LoVo (cell line): ENCODE results near the gene SIRPB2.
A peak's percentile ranks its signal among the peaks of the same experiment; 100 is the strongest.

Experiments
- DNase-seq: peaks from one replicate; pipeline ENCODE4 v3.0.0-alpha.2; 2016; ENCODE audit warnings: low spot score

SIRPB2 gene

GRCh38 chr20:1440024-1440423 lies 51.2 kb downstream of the SIRPB2 start:
- no peak for DNase-seq

GRCh38 chr20:1438361-1438760 lies 52.9 kb downstream of the SIRPB2 start:
- DNase-seq = no peak

- peak; percentile 76 for DNase-seq
Measured at GRCh38 chr20:1437235-1437904, 53.9 kb downstream of the SIRPB2 start.

- no peak for DNase-seq
Measured at GRCh38 chr20:1436263-1436662, 55.0 kb downstream of the SIRPB2 start.

GRCh38 chr20:1435337-1435699 lies 55.9 kb downstream of the SIRPB2 start:
- DNase-seq = no peak

DNA sequence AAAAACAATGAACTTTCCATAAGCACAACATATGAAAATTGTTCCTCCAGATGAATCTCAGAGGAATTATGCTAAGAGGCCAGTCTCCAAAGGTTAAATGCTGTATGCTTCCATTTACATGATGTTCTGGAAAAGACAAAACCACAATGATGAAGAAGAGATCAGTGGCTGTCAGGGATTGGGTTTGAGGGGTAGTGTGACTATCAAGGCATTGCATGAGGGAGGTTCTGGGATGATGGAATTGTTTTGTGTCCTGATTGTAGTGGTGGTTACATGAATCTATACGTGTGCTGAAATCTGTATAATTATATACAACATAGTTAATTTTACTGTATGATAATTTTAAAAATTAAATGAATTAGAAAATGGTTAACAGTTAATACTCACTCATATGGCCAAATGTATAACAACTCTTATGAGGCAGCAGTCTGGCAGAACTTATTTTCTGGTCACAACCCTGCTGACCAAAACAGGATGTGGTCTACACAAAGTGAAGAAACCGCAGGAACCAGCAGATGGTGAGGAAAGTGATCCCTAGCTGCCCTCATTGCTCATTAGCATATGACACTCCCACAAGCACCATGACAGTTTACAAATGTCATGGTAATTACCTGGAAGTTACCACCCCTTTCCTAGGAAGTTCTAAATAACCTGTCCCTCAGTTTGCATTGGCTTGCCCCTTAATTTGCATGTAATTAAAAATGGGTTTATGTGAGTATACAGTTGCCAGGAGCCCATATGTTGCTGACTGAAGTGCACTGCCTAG lies 56.5 kb downstream of the SIRPB2 start:
- no peak for DNase-seq

DNA sequence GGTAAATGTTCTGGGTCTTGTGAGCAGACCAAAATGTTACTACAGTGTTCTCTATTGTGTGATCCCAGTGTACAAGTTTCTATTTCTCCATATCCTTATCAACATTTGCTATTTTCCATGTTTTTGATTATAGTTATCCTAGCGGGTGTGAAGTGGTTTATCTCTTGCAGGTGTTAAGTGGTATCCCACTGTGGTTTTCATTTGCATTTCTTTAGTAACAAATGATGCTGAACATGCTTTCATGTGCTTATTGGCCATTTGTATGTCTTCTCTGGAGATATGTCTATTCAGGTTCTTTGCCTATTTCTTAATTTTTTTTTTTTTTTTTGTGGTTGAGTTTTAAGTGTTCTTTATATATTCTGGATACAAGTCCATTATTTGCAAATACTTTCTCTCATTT lies 60.1 kb downstream of the SIRPB2 start:
- no peak for DNase-seq

DNA sequence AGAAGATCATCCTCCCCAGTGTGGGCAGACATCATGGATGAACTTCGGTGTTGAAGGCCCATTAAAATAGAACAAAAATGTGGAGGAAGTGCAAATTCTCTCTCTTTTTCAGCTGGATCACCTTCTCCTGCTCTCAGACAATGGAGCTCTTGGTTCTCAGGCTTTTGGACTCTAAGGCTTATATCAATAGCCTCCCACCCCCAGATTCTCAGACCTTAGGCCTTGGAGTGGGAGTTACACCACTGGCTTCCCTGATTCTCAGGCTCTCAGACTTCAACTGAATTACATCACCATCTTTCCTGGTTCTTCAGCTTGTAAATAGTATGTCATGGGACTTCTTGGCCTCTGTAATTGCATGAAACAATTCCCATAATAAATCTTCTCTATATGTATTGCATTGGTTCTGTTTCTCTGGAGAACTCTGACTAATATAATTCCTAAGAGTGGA lies 61.2 kb downstream of the SIRPB2 start:
- DNase-seq = no peak

- no peak for DNase-seq
Measured at GRCh38 chr20:1429143-1429728, 62.0 kb downstream of the SIRPB2 start.

- DNase-seq = no peak
Measured at GRCh38 chr20:1427457-1428054, 63.7 kb downstream of the SIRPB2 start.

DNA sequence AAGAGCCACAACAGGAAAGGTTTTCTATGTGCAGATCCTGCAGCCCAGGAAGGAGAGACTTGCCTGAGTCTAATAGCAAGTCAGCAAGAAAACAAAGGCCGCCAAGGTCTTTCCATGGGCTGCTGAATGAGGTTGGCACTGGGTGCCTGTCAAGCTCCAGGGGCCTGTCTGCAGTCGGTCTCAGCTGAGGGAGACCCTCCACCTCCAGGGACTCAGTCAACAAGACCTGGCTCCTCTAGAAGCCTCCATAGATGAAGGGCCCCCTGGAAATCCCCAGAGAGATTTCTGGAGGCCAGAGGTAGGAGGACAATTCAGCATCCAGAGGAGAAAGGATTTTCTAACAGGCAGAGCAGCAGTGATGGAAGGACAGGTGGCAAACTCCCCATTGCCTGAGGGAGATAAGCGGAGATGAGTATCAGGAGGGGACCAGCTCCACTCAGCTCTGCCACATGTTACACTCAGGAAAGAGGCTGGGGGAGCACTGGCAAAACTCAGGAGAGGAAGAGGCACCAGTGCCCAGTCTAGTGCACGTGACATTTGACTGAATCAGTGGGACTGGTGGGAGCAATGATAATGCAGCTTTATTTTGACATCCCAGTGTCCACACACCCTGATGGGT lies 64.9 kb downstream of the SIRPB2 start:
- DNase-seq = no peak
